GM12878 (cell line): ENCODE measurements around the gene KRTAP3-3. TPM values are rescaled to one million over a fixed set of nuclear protein-coding genes. Genes with fewer than 3 reads are reported as not detected.

Experiments used
- ATAC-seq: fragments of 200-7000 bp; cut with Tn5 transposase; 3 replicates; pipeline ENCODE4 v1.9.1; 2020; ENCODE audit warnings: mild to moderate bottlenecking, moderate library complexity
- BruUV-seq: library from RNA; stranded (reverse); fragments of 400-500 nt; replicated peaks from 2 replicates; lab custom pipeline; 2021; lab: Mats Ljungman, UMichigan
- CTCF ChIA-PET: fragments of 300-600 bp; sonication (Branson Sonifier 250); formaldehyde crosslinking; extraction: SDS; loops from one replicate; lab custom pipeline; 2021; ENCODE audit warnings: inconsistent platforms; lab: Yijun Ruan, JAX
- POLR2A ChIA-PET: fragments of 350-600 bp; formaldehyde crosslinking; extraction: SDS; loops from one replicate; lab custom pipeline; 2021; ENCODE audit warnings: inconsistent platforms; lab: Charles Lee
- RAD21 ChIA-PET: fragments of 300-600 bp; sonication (Branson Sonifier 250); formaldehyde crosslinking; loops from one replicate; lab custom pipeline; 2023; ENCODE audit warnings: antibody characterized with exemption; ENCODE audit not compliant: unreplicated experiment; lab: Charles Lee
- SMC1A ChIA-PET: fragments of 300-600 bp; sonication (Branson Sonifier 250); formaldehyde crosslinking; loops from one replicate; lab custom pipeline; 2023; ENCODE audit not compliant: unreplicated experiment, uncharacterized antibody; lab: Charles Lee
- DNase-seq: peaks from one replicate; pipeline ENCODE4 v3.0.0-alpha.2; 2011; ENCODE audit warnings: low read depth, low spot score
- FAIRE-seq: peaks from 3 replicates; lab custom pipeline; 2011; peaks lifted over from hg19 to GRCh38; lab: Jason Lieb, UNC
- H2AFZ ChIP-seq: 2 replicates; pipeline ENCODE4 v1.6.0; 2011; ENCODE audit warnings: low read depth, low read length, control low read depth; ENCODE audit not compliant: control insufficient read depth
- H3K27ac ChIP-seq: 2 replicates; pipeline ENCODE4 v1.5.1; 2011; ENCODE audit warnings: control low read depth; ENCODE audit not compliant: control insufficient read depth, insufficient read depth
- H3K27me3 ChIP-seq, 2 experiments: replicated peaks in 1 of 2; 2 replicates each; pipeline versions ENCODE4 v1.6.0 to v1.6.1; 2011; ENCODE audit warnings: low read length in 1 of 2; ENCODE audit not compliant: control insufficient read depth in 2 of 2, insufficient read depth in 2 of 2
- H3K36me3 ChIP-seq, 2 experiments: 2 replicates each; pipeline ENCODE4 v1.5.1; 2011; ENCODE audit warnings: low read length in 1 of 2; ENCODE audit not compliant: control insufficient read depth in 2 of 2, insufficient read depth in 2 of 2
- H3K4me1 ChIP-seq: 2 replicates; pipeline ENCODE4 v1.6.1; 2011; ENCODE audit warnings: mild to moderate bottlenecking, low read length, moderate library complexity, mixed read lengths; ENCODE audit not compliant: control insufficient read depth, insufficient read depth
- H3K4me2 ChIP-seq: 2 replicates; pipeline ENCODE4 v1.6.0; 2011; ENCODE audit warnings: control low read depth; ENCODE audit not compliant: control insufficient read depth, insufficient read depth
- H3K4me3 ChIP-seq: fragments of 200-600 bp; sonication (generic); 2 replicates; pipeline ENCODE4 v1.5.1; 2016
- H3K79me2 ChIP-seq: 2 replicates; pipeline ENCODE4 v1.6.0; 2011; ENCODE audit warnings: low read length; ENCODE audit not compliant: control insufficient read depth, insufficient read depth
- H3K9ac ChIP-seq: 2 replicates; pipeline ENCODE4 v1.8.0; 2011; ENCODE audit warnings: low read length, control low read depth, mixed read lengths; ENCODE audit not compliant: control insufficient read depth, insufficient read depth
- H3K9me3 ChIP-seq: replicated peaks from 3 replicates; pipeline ENCODE4 v1.5.1; 2011; ENCODE audit warnings: mild to moderate bottlenecking, low read length; ENCODE audit not compliant: control insufficient read depth, insufficient read depth
- H4K20me1 ChIP-seq: 2 replicates; pipeline ENCODE4 v1.6.0; 2011; ENCODE audit not compliant: control insufficient read depth, insufficient read depth
- BRCA1 ChIP-seq: IDR thresholded peaks from 2 replicates; pipeline ENCODE4 v1.6.1; 2011; ENCODE audit warnings: low read depth, low read length, improper control_type of control experiment
- CEBPB ChIP-seq, 2 experiments: fragments of 150-350 bp in 1 of 2; IDR thresholded peaks; 2 replicates each; pipeline ENCODE4 v1.6.1; 2012 to 2014; ENCODE audit warnings: low read depth in 2 of 2, low read length in 2 of 2, borderline replicate concordance in 1 of 2, inconsistent platforms in 1 of 2
- FOXK2 ChIP-seq: fragments of 450-650 bp; IDR thresholded peaks from 2 replicates; pipeline ENCODE4 v1.6.1; 2017; ENCODE audit warnings: mild to moderate bottlenecking, moderate library complexity
- HCFC1 ChIP-seq: fragments of 150-350 bp; IDR thresholded peaks from 2 replicates; pipeline ENCODE4 v1.6.1; 2014; ENCODE audit warnings: low read length
- IRF4 ChIP-seq: IDR thresholded peaks from 2 replicates; pipeline ENCODE4 v1.6.1; 2011; ENCODE audit warnings: low read depth, low read length
- NFYB ChIP-seq: IDR thresholded peaks from 2 replicates; pipeline ENCODE4 v1.6.1; 2011; ENCODE audit warnings: low read depth, mild to moderate bottlenecking, low read length, improper control_type of control experiment, moderate library complexity; ENCODE audit not compliant: insufficient read depth
- NR2C1 ChIP-seq: fragments of 450-650 bp; IDR thresholded peaks from 2 replicates; pipeline ENCODE4 v1.6.1; 2017; ENCODE audit warnings: antibody characterized with exemption, mild to moderate bottlenecking, moderate library complexity
- NR2C2 ChIP-seq: IDR thresholded peaks from 2 replicates; pipeline ENCODE4 v1.6.1; 2011; ENCODE audit warnings: borderline replicate concordance, low read depth; ENCODE audit not compliant: control insufficient read depth, insufficient read length
- POU2F2 ChIP-seq: IDR thresholded peaks from 3 replicates; pipeline ENCODE4 v1.6.1; 2011; ENCODE audit warnings: low read depth, mild to moderate bottlenecking, low read length, borderline replicate concordance
- TCF7 ChIP-seq: IDR thresholded peaks from 2 replicates; pipeline ENCODE4 v1.6.1; 2014; ENCODE audit warnings: antibody characterized with exemption, borderline replicate concordance
- ZBED1 ChIP-seq: IDR thresholded peaks from 2 replicates; pipeline ENCODE4 v1.6.1; 2016; ENCODE audit warnings: borderline replicate concordance
- ZNF217 ChIP-seq: fragments of 450-650 bp; IDR thresholded peaks from 2 replicates; pipeline ENCODE4 v1.6.1; 2017; ENCODE audit warnings: antibody characterized with exemption, mild to moderate bottlenecking
- WGBS: methylation state at CpG from one replicate; pipeline ENCODE4 v1.1.6; 2016; ENCODE audit warnings: low lambda C conversion rate; ENCODE audit not compliant: insufficient replicate concordance, insufficient coverage; ENCODE audit errors: missing lambda C conversion rate; 5-methylcytosine and 5-hydroxymethylcytosine counted together
- in situ Hi-C: fragments of 300-500 bp; cut with MboI; formaldehyde crosslinking; loops from 9 replicates; pipeline ENCODE4 v1.14.3; 2018; ENCODE audit warnings: mixed read lengths
- intact Hi-C: fragments of 100-400 bp; cut with micrococcal nuclease; formaldehyde crosslinking; loops from one replicate; pipeline ENCODE4 v1.14.2; 2022; ENCODE audit not compliant: unreplicated experiment
- polyA plus RNA-seq, 11 experiments: library from polyadenylated mRNA; depleted of rRNA in 4 of 11; unstranded in 6 of 11; stranded (reverse) in 5 of 11; fragments of >200 nt; fragmentation: Nextera tagmentation in 4 of 11; fragmentation: Illumina TruSeq in 1 of 11; extraction: Ambion mirVana in 4 of 11; extraction: Trizol in 1 of 11; gene quantifications; 1 replicate in 1 of 11; 2 replicates in 10 of 11; pipeline versions ENCODE4 v1.2.1 to v1.2.3, GENCODE V29; 2011 to 2016; ENCODE audit warnings: inconsistent platforms in 2 of 11, missing spikeins in 2 of 11, low read depth in 1 of 11
- total RNA-seq, 4 experiments: library from RNA; depleted of rRNA in 3 of 4; stranded (reverse); fragments of >200 nt in 3 of 4; fragmentation: Illumina TruSeq in 1 of 4; extraction: Trizol in 1 of 4; gene quantifications; 2 replicates each; pipeline versions ENCODE4 v1.2.1 to v1.2.3, GENCODE V29; 2013 to 2021
- TF ChIP-seq, protein P1 (sequence below): fragments of 450-650 bp; formaldehyde crosslinking; IDR thresholded peaks from 2 replicates; pipeline ENCODE4 v1.4.0; 2020; ENCODE audit warnings: mild to moderate bottlenecking, moderate library complexity
- TF ChIP-seq, protein P2 (sequence below): IDR thresholded peaks from 2 replicates; pipeline ENCODE4 v1.6.1; 2011; ENCODE audit warnings: borderline replicate concordance, low read depth, mild to moderate bottlenecking, moderate library complexity, mixed read lengths, low read length; ENCODE audit not compliant: insufficient read depth; ENCODE audit errors: extremely low read length
- TF ChIP-seq, protein P3 (sequence below): fragments of 450-650 bp; IDR thresholded peaks from 2 replicates; pipeline ENCODE4 v1.6.1; 2017; ENCODE audit warnings: mild to moderate bottlenecking, low read depth, inconsistent platforms; ENCODE audit not compliant: poor library complexity, severe bottlenecking

The KRTAP3-3 gene
- total and polyA plus RNA-seq, 10 of the 15 experiments (the other 5 are each of a cell fraction or from before 2014, with no cell fraction given) = not detected

DNA sequence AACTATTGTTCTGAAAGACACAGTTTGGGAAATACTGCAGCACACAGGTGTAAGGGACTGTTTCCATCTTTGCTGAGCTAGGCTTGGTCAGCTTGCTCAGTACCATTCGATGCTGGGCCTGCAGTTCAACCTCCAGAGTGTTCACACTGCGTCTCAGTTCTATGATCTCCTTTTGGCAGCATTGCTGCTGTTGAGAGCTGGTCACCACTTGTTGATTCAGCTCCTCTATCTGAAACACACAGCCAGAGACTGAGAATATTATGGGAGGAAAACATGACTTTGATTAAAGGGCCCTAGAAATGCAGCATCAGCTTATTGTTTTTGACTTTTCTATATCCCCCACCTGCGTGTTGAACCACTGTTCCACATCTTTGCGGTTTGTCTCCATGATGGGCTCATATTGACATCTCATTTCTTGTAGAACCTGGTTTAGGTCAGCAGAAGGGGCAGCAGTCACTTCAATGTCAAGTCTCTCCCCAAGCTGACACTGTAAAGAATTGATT is 31.9 kb downstream of the KRTAP3-3 start:
- no peak overlapping the region for H2AFZ ChIP-seq
- no peak overlapping the region for H3K27ac ChIP-seq
- ChIA-PET RAD21 (no interaction called here), SMC1A (no interaction called here), CTCF (interaction anchor here (0.5 to 1.1 kb wide), 4 partner anchors 10 to 743 kb away, joined by 3 to 4 read pairs (median 3); no protein-coding TSS in a partner anchor), POLR2A (no interaction called here)
- no peaks in the 10 kb centered on the region for H3K36me3 ChIP-seq
- ATAC-seq = no peak
- no peaks in the 10 kb centered on the region; the same call in 2 of the 3 replicates for H3K9me3 ChIP-seq
- H4K20me1 ChIP-seq = no peaks in the 10 kb centered on the region
- TF ChIP-seq BRCA1 (no peak), NFYB (no peak), NR2C1 (no peak), FOXK2 (no peak), IRF4 (no peak), HCFC1 (no peak), POU2F2 (no peak), ZNF217 (no peak), CEBPB (IDR thresholded peaks at IDR 0.05; ENCODE audit: borderline replicate concordance in 1 of 2, low read depth in 2 of 2, low read length in 2 of 2) (no peak), TCF7 (no peak), NR2C2 (no peak), ZBED1 (no peak)
- TF ChIP-seq, protein P1, sequence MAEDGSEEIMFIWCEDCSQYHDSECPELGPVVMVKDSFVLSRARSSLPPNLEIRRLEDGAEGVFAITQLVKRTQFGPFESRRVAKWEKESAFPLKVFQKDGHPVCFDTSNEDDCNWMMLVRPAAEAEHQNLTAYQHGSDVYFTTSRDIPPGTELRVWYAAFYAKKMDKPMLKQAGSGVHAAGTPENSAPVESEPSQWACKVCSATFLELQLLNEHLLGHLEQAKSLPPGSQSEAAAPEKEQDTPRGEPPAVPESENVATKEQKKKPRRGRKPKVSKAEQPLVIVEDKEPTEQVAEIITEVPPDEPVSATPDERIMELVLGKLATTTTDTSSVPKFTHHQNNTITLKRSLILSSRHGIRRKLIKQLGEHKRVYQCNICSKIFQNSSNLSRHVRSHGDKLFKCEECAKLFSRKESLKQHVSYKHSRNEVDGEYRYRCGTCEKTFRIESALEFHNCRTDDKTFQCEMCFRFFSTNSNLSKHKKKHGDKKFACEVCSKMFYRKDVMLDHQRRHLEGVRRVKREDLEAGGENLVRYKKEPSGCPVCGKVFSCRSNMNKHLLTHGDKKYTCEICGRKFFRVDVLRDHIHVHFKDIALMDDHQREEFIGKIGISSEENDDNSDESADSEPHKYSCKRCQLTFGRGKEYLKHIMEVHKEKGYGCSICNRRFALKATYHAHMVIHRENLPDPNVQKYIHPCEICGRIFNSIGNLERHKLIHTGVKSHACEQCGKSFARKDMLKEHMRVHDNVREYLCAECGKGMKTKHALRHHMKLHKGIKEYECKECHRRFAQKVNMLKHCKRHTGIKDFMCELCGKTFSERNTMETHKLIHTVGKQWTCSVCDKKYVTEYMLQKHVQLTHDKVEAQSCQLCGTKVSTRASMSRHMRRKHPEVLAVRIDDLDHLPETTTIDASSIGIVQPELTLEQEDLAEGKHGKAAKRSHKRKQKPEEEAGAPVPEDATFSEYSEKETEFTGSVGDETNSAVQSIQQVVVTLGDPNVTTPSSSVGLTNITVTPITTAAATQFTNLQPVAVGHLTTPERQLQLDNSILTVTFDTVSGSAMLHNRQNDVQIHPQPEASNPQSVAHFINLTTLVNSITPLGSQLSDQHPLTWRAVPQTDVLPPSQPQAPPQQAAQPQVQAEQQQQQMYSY = no peak
- TF ChIP-seq, protein P2, sequence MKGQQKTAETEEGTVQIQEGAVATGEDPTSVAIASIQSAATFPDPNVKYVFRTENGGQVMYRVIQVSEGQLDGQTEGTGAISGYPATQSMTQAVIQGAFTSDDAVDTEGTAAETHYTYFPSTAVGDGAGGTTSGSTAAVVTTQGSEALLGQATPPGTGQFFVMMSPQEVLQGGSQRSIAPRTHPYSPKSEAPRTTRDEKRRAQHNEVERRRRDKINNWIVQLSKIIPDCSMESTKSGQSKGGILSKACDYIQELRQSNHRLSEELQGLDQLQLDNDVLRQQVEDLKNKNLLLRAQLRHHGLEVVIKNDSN = no peak
- TF ChIP-seq, protein P3, sequence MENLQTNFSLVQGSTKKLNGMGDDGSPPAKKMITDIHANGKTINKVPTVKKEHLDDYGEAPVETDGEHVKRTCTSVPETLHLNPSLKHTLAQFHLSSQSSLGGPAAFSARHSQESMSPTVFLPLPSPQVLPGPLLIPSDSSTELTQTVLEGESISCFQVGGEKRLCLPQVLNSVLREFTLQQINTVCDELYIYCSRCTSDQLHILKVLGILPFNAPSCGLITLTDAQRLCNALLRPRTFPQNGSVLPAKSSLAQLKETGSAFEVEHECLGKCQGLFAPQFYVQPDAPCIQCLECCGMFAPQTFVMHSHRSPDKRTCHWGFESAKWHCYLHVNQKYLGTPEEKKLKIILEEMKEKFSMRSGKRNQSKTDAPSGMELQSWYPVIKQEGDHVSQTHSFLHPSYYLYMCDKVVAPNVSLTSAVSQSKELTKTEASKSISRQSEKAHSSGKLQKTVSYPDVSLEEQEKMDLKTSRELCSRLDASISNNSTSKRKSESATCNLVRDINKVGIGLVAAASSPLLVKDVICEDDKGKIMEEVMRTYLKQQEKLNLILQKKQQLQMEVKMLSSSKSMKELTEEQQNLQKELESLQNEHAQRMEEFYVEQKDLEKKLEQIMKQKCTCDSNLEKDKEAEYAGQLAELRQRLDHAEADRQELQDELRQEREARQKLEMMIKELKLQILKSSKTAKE = no peak
- no peak for DNase-seq
- H3K4me1 ChIP-seq = no peaks in the 10 kb centered on the region
- FAIRE-seq = no peak
- H3K4me2 ChIP-seq = no peak overlapping the region
- in situ Hi-C loops (no loop called here), intact Hi-C loops (no loop called here)
- no peak overlapping the region for H3K9ac ChIP-seq
- no peaks in the 10 kb centered on the region for H3K79me2 ChIP-seq
- no peak overlapping the region for H3K4me3 ChIP-seq
- no TSS peak for BruUV-seq
- no peaks in the 10 kb centered on the region for H3K27me3 ChIP-seq
- 18% methylated on average over 4 of the region's 4 CpGs for WGBS
